HepG2 (cell line): Measurements from ENCODE around the gene SMIM38. TPM values are rescaled to one million over a fixed set of nuclear protein-coding genes. Genes with fewer than 3 reads are reported as not detected.
A peak's percentile ranks its signal among the peaks of the same experiment; 100 is the strongest.

Experiments used
- ATAC-seq: fragments of 200-7000 bp; cut with Tn5 transposase; 3 replicates; pipeline ENCODE4 v1.9.1; 2020; ENCODE audit warnings: mild to moderate bottlenecking, moderate library complexity
- BruUV-seq: library from RNA; stranded (reverse); fragments of 400-500 nt; replicated peaks from 2 replicates; lab custom pipeline; 2021; lab: Mats Ljungman, UMichigan
- CTCF ChIA-PET: fragments of 300-600 bp; formaldehyde crosslinking; extraction: SDS; loops from one replicate; lab custom pipeline; 2021; ENCODE audit warnings: low total read pairs, inconsistent platforms, low intra/inter-chr PET ratio; lab: Yijun Ruan, JAX
- POLR2A ChIA-PET: fragments of 350-600 bp; sonication (Branson Sonifier 250); formaldehyde crosslinking; loops from one replicate; lab custom pipeline; 2020; ENCODE audit warnings: antibody characterized with exemption, inconsistent platforms; lab: Yijun Ruan, JAX
- DNase-seq: peaks from one replicate; pipeline ENCODE4 v3.0.0-alpha.2; 2015; ENCODE audit warnings: low spot score
- FAIRE-seq: peaks from 3 replicates; lab custom pipeline; 2011; peaks lifted over from hg19 to GRCh38; lab: Jason Lieb, UNC
- H2AFZ ChIP-seq: one replicate; pipeline ENCODE4 v1.6.1; 2011; ENCODE audit warnings: low read length, inconsistent platforms
- H3K27ac ChIP-seq: fragments of 300-600 bp; 3 replicates; pipeline ENCODE4 v1.8.0; 2011; ENCODE audit warnings: mixed run types, mild to moderate bottlenecking, mixed read lengths, low read length, inconsistent platforms; ENCODE audit not compliant: insufficient read depth; ENCODE audit errors: extremely low read length
- H3K27me3 ChIP-seq, 2 experiments: fragments of 200-600 bp in 1 of 2; 2 replicates in 1 of 2; 3 replicates in 1 of 2; pipeline versions ENCODE4 v1.6.0 to v1.8.0; 2011; ENCODE audit warnings: low read length in 2 of 2, mild to moderate bottlenecking in 2 of 2, moderate library complexity in 2 of 2, inconsistent platforms in 1 of 2; ENCODE audit not compliant: insufficient read depth in 2 of 2, control insufficient read depth in 1 of 2
- H3K36me3 ChIP-seq, 2 experiments: fragments of 200-600 bp in 1 of 2; replicated peaks in 1 of 2; 2 replicates in 1 of 2; 3 replicates in 1 of 2; pipeline versions ENCODE4 v1.5.1 to v1.8.0; 2011; ENCODE audit warnings: low read length in 2 of 2, inconsistent platforms in 1 of 2; ENCODE audit not compliant: insufficient read depth in 2 of 2, control insufficient read depth in 1 of 2
- H3K4me1 ChIP-seq: 2 replicates; pipeline ENCODE4 v1.5.1; 2012; ENCODE audit warnings: low read length, inconsistent platforms; ENCODE audit not compliant: insufficient read depth
- H3K4me2 ChIP-seq: 2 replicates; pipeline ENCODE4 v1.6.0; 2011; ENCODE audit warnings: low read depth, low read length, inconsistent platforms
- H3K4me3 ChIP-seq, 3 experiments: fragments of 200-600 bp in 1 of 3; sonication (generic), shearing (Covaris generic) in 1 of 3; replicated peaks in 1 of 3; 2 replicates each; pipeline ENCODE4 v1.5.1; 2011 to 2016; ENCODE audit warnings: low read length in 3 of 3, inconsistent platforms in 2 of 3, low read depth in 2 of 3, mild to moderate bottlenecking in 2 of 3, control low read depth in 1 of 3, mixed read lengths in 1 of 3; ENCODE audit not compliant: insufficient read depth in 1 of 3
- H3K79me2 ChIP-seq: one replicate; pipeline ENCODE4 v1.6.1; 2011; ENCODE audit warnings: low read length, inconsistent platforms; ENCODE audit not compliant: insufficient read depth
- H3K9ac ChIP-seq: 2 replicates; pipeline ENCODE4 v1.6.0; 2011; ENCODE audit warnings: mild to moderate bottlenecking, low read depth, low read length, inconsistent platforms; ENCODE audit not compliant: insufficient read depth
- H3K9me3 ChIP-seq: 2 replicates; pipeline ENCODE4 v1.5.1; 2012; ENCODE audit warnings: mild to moderate bottlenecking, low read length
- H4K20me1 ChIP-seq: 2 replicates; pipeline ENCODE4 v1.6.0; 2011; ENCODE audit warnings: inconsistent platforms, mild to moderate bottlenecking, low read length, moderate library complexity; ENCODE audit not compliant: insufficient read depth
- CBX5 ChIP-seq: sonication (generic); formaldehyde crosslinking; IDR thresholded peaks from 2 replicates; pipeline ENCODE4 v1.4.0; 2020; ENCODE audit warnings: missing genetic modification reagents, borderline replicate concordance
- CEBPG ChIP-seq: IDR thresholded peaks from 2 replicates; pipeline ENCODE4 v1.6.1; 2016
- IRX3 ChIP-seq: sonication (generic); formaldehyde crosslinking; IDR thresholded peaks from 2 replicates; pipeline ENCODE4 v1.8.1; 2023; ENCODE audit warnings: mild to moderate bottlenecking, low read depth, missing genetic modification reagents, borderline replicate concordance
- RELA ChIP-seq: sonication (generic); formaldehyde crosslinking; IDR thresholded peaks from 2 replicates; pipeline ENCODE4 v1.4.0; 2020; ENCODE audit warnings: missing genetic modification reagents
- THYN1 ChIP-seq: sonication (generic); formaldehyde crosslinking; IDR thresholded peaks from 2 replicates; pipeline ENCODE4 v1.8.1; 2023; ENCODE audit warnings: low read depth, mild to moderate bottlenecking, moderate library complexity, missing genetic modification reagents, borderline replicate concordance
- TOPORS ChIP-seq: sonication (generic); formaldehyde crosslinking; IDR thresholded peaks from 2 replicates; pipeline ENCODE4 v1.8.0; 2023; ENCODE audit warnings: mild to moderate bottlenecking, missing genetic modification reagents
- ZNF616 ChIP-seq: sonication (generic); formaldehyde crosslinking; IDR thresholded peaks from 2 replicates; pipeline ENCODE4 v1.5.0; 2020; ENCODE audit warnings: low read depth, mild to moderate bottlenecking, missing genetic modification reagents
- ZNF672 ChIP-seq: sonication (generic); formaldehyde crosslinking; IDR thresholded peaks from 2 replicates; pipeline ENCODE4 v1.8.1; 2022; ENCODE audit warnings: missing genetic modification reagents
- ZNF7 ChIP-seq: IDR thresholded peaks from 2 replicates; pipeline ENCODE4 v1.6.1; 2016; ENCODE audit warnings: missing biosample characterization, missing genetic modification reagents
- ZNF709 ChIP-seq: sonication (generic); formaldehyde crosslinking; IDR thresholded peaks from 2 replicates; pipeline ENCODE4 v1.5.0; 2020; ENCODE audit warnings: mild to moderate bottlenecking, missing genetic modification reagents
- ZNF768 ChIP-seq: sonication (generic); formaldehyde crosslinking; IDR thresholded peaks from 2 replicates; pipeline ENCODE4 v1.4.0; 2020; ENCODE audit warnings: missing genetic modification reagents
- WGBS: methylation state at CpG from one replicate; pipeline ENCODE4 v1.1.6; 2017; ENCODE audit warnings: low lambda C conversion rate; 5-methylcytosine and 5-hydroxymethylcytosine counted together
- in situ Hi-C: cut with HindIII; loops from 2 replicates; pipeline ENCODE4 v1.10.0; 2017; ENCODE audit warnings: low pct_unique_long_range_greater_than_20kb; ENCODE audit not compliant: extremely low pct_ligation_motif_present
- intact Hi-C: fragments of 100-400 bp; cut with micrococcal nuclease; formaldehyde crosslinking; loops from one replicate; pipeline ENCODE4 v1.10.0; 2022; ENCODE audit not compliant: unreplicated experiment
- polyA plus RNA-seq, 8 experiments: library from polyadenylated mRNA; depleted of rRNA in 3 of 8; stranded (reverse) in 7 of 8; unstranded in 1 of 8; fragments of >200 nt; fragmentation: Illumina TruSeq in 4 of 8; extraction: Trizol in 4 of 8; gene quantifications; 2 replicates each; pipeline versions ENCODE4 v1.2.1 to v1.2.3, GENCODE V29; 2011 to 2016; ENCODE audit warnings: low read depth in 4 of 8, missing spikeins in 1 of 8, mixed read lengths in 1 of 8; ENCODE audit not compliant: insufficient read depth in 1 of 8
- total RNA-seq, 5 experiments: library from RNA; depleted of rRNA; stranded (reverse); fragments of >200 nt; fragmentation: Illumina TruSeq; extraction: Trizol; gene quantifications; 2 replicates each; pipeline ENCODE4 v1.2.3, GENCODE V29; 2016; ENCODE audit warnings: low read depth in 1 of 5
- TF ChIP-seq, protein P1 (sequence below): sonication (generic); formaldehyde crosslinking; IDR thresholded peaks from 2 replicates; pipeline ENCODE4 v1.5.1; 2020; ENCODE audit warnings: missing genetic modification reagents, mild to moderate bottlenecking, borderline replicate concordance
- TF ChIP-seq, protein P2 (sequence below): sonication (generic); formaldehyde crosslinking; IDR thresholded peaks from 2 replicates; pipeline ENCODE4 v1.8.1; 2022; ENCODE audit warnings: mild to moderate bottlenecking, missing genetic modification reagents
- TF ChIP-seq, protein P3 (sequence below): sonication (generic); formaldehyde crosslinking; IDR thresholded peaks from 2 replicates; pipeline ENCODE4 v1.4.0; 2020; ENCODE audit warnings: missing genetic modification reagents, borderline replicate concordance

SMIM38 gene
- total and polyA plus RNA-seq, 2 of the 13 experiments (the other 11 are each of a cell fraction or from before 2014, with no cell fraction given): 0.30 to 0.40 TPM

DNA sequence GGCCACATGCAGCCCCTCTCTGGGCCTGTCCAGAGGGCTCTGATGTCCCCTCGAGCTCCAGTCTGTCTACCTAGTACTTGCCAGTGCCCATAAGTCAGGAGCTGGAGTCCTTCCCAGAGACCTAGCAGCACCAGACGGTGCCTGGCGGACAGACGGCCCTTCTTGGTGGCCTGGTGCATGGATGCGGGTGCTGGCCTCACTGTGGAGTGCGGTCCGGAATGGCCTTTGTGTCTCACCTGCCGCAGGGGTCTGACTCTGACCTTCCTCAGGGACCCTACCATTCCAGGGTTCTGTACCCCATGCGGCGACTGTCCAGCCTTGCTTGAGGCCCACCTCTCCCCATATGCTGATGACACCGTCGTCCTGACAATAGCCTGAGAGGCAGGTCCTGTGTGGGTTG, 29.4 kb upstream of the SMIM38 start:
- Histone ChIP-seq H3K36me3 (no peaks in the 10 kb centered on the region), H3K9me3 (no peaks in the 10 kb centered on the region), H3K9ac (no peak overlapping the region), H3K4me2 (no peak overlapping the region), H3K27me3 (no peaks in the 10 kb centered on the region), H3K79me2 (no peaks in the 10 kb centered on the region), H3K4me1 (peaks cover 24% of the 10 kb centered on the region), H3K4me3 (no peak overlapping the region), H2AFZ (no peak overlapping the region), H4K20me1 (no peaks in the 10 kb centered on the region; the same call in 1 of the 2 replicates)
- no TSS peak for BruUV-seq
- in situ Hi-C loops: loop anchor here (10.0 kb wide), 1 partner anchor 169 kb away; the partner anchor contains the start of gene MYEOV
- 60% methylated on average over 1 of the region's 12 CpGs for WGBS
- CTCF ChIA-PET: no interaction called here
- no peak for DNase-seq
- TF ChIP-seq ZNF7 (no peak), ZNF768 (CRISPR knock-in tag) (peak; percentile 21; the same call in 1 of the 2 replicates)
- TF ChIP-seq, all 625 proteins: peak for 1
- POLR2A ChIA-PET: no interaction called here
- no peak overlapping the region for H3K27ac ChIP-seq
- intact Hi-C loops: no loop called here
- FAIRE-seq: no peak
- no peak for ATAC-seq

DNA sequence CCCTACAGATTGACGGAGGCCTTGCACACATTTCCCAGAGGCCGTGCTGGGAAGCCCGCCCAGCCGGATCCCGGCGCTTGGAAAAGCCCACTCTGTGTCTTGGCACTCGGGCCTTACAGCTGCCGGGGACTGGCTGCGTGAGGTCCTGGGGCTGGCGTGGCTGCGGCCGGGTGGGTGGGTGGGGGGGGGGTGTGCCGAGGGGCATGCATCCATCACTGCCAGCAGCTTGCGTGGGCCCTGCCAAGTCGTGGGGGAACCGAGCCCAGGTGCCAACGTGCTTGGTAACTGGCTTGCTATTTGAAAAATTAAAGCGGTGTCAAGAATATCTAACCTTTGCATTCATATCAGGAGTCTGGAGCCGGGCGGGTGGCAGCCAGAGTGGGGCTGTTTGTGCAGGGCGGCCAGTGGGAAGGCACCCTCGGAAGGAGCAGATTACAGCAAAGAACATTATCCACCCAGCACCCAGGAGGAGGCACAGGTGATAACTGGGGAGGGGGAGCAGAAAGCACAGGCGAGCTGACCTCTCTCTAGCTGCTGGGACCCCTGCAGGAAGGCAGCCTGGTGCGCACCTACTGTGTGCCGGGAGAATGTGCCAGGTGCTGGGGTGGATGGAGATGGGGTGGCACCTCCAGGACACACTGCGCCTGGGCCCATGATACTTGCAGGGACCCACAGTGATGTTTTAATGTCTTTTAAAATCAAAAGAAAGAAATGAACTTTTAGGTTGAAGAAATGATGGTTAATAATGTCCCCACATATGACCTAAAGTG, 28.5 kb upstream of the SMIM38 start:
- Histone ChIP-seq H3K9me3 (no peaks in the 10 kb centered on the region), H3K4me3 (no peak overlapping the region), H4K20me1 (no peaks in the 10 kb centered on the region; the same call in 1 of the 2 replicates), H3K4me2 (no peak overlapping the region), H3K4me1 (peaks cover 27% of the 10 kb centered on the region), H3K36me3 (no peaks in the 10 kb centered on the region), H3K27me3 (no peaks in the 10 kb centered on the region), H3K27ac (no peak overlapping the region), H3K79me2 (no peaks in the 10 kb centered on the region), H3K9ac (no peak overlapping the region), H2AFZ (no peak overlapping the region)
- in situ Hi-C loops: loop anchor here (10.0 kb wide), 1 partner anchor 168 kb away; the partner anchor contains the start of gene MYEOV
- ChIA-PET CTCF (no interaction called here), POLR2A (no interaction called here)
- ATAC-seq (no peak), FAIRE-seq (no peak), DNase-seq (no peak)
- 66% methylated on average over 20 of the region's 26 CpGs for WGBS
- BruUV-seq: no TSS peak
- intact Hi-C loops: no loop called here
- TF ChIP-seq THYN1 (no peak), RELA (no peak), ZNF672 (no peak), ZNF709 (CRISPR knock-in tag) (no peak), TOPORS (CRISPR knock-in tag) (no peak), CBX5 (CRISPR knock-in tag) (no peak), IRX3 (CRISPR knock-in tag) (no peak), ZNF616 (CRISPR knock-in tag) (no peak), CEBPG (CRISPR knock-in tag) (no peak)
- TF ChIP-seq, protein P1, sequence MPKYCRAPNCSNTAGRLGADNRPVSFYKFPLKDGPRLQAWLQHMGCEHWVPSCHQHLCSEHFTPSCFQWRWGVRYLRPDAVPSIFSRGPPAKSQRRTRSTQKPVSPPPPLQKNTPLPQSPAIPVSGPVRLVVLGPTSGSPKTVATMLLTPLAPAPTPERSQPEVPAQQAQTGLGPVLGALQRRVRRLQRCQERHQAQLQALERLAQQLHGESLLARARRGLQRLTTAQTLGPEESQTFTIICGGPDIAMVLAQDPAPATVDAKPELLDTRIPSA: no peak
- TF ChIP-seq, protein P2, sequence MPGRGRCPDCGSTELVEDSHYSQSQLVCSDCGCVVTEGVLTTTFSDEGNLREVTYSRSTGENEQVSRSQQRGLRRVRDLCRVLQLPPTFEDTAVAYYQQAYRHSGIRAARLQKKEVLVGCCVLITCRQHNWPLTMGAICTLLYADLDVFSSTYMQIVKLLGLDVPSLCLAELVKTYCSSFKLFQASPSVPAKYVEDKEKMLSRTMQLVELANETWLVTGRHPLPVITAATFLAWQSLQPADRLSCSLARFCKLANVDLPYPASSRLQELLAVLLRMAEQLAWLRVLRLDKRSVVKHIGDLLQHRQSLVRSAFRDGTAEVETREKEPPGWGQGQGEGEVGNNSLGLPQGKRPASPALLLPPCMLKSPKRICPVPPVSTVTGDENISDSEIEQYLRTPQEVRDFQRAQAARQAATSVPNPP (CRISPR knock-in tag): no peak
- TF ChIP-seq, protein P3, sequence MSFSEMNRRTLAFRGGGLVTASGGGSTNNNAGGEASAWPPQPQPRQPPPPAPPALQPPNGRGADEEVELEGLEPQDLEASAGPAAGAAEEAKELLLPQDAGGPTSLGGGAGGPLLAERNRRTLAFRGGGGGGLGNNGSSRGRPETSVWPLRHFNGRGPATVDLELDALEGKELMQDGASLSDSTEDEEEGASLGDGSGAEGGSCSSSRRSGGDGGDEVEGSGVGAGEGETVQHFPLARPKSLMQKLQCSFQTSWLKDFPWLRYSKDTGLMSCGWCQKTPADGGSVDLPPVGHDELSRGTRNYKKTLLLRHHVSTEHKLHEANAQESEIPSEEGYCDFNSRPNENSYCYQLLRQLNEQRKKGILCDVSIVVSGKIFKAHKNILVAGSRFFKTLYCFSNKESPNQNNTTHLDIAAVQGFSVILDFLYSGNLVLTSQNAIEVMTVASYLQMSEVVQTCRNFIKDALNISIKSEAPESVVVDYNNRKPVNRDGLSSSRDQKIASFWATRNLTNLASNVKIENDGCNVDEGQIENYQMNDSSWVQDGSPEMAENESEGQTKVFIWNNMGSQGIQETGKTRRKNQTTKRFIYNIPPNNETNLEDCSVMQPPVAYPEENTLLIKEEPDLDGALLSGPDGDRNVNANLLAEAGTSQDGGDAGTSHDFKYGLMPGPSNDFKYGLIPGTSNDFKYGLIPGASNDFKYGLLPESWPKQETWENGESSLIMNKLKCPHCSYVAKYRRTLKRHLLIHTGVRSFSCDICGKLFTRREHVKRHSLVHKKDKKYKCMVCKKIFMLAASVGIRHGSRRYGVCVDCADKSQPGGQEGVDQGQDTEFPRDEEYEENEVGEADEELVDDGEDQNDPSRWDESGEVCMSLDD (CRISPR knock-in tag): no peak
